Measurements from ENCODE around the gene SLC6A19. TPM values are rescaled to one million over a fixed set of nuclear protein-coding genes. Genes with fewer than 3 reads are reported as not detected.

Gene SLC6A19
- total RNA-seq, 1 experiment from 2014 or later: 0.04 TPM

DNA sequence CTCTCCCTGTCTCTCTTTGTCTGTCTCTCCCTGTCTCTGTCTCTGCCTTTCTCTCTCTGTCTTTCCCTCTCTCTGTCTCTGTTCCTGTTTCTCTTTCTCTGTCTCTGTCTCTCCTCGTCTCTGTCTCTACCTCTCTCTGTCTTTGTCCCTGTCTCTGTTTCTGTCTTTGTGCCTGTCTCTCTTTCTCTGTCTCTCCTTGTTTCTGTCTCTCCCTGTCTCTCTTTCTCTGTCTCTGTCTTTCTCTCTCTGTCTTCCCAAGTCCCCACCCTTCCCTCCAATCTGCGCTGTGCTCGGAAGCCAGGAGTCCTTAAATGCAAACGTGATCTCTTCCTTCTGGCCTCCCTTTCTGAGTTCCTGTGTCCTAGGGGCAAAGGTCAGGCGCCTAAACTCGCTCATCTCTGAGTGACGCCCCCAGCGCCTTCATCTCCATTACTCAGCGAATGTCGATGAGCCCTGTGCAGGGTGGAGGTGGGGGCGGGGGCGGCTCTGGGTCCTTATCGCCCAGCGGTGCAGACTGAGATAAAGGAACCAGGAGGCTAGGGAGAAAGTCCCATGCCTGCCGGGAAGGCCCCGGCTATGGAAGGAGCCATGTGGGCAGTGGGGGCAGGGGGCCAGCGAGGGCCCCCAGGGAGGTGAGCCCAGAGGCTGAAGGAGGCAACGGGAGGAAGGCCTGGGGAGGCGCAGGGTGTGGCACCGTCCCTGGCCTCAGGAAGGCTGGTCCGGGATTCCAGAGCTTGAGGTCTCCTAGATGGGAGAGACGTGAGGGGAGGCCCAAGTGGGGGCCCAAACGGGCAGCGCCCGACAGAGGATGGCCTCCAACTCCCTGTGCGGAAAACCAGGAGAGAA, 1.5 kb upstream of the SLC6A19 start:
- CTCF ChIA-PET: no interaction called here
- no peak for ATAC-seq

DNA sequence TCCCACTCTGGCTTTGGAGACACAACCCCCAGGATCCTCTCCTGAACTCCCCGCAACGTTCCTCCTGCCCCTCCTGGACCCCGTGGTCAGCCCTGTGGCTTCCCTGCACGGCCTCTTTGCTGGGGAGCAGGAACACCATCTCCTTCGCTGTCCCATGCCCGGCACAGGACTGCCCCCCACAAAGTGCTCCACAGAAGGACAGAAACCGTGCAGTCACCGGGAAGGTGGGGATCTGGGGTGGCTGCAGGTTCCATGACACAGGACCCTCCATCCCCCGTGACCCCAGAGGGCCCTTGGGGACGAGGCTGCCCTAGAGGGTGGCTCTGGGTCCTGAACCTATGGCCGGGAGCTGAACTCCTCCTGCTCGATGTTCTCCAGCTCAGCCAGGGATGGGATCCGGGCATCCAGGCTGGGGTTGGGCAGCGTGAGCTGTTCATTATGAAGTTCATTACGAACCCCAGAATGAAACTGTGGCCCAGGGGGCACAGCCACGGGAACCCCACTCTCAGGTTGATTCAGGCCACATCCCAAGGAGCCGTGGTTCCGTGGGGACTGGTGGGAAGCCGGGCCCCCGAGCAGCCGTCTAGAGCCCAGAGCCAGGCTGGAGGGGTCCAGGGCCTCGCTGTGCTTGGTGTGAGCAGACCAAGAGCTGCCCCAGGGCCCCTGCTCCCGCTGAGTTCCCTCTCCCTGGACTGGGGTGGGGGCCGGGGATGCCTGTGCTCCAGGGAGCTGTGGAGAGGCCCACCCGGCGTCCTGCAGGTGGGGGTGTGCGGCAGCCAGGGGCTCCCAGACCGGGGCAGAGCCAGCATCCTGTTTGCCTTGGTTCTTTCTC, 684 bp upstream of the SLC6A19 start:
- Mint-ChIP-seq H3K4me1 (peaks cover 7% of the 10 kb centered on the region; the same call in 1 of the 2 replicates), H3K9me3 (no peaks in the 10 kb centered on the region), H3K4me3 (no peak overlapping the region), H3K27ac (no peak overlapping the region), H3K27me3 (ENCODE audit: low read depth) (no peaks in the 10 kb centered on the region), H3K36me3 (no peaks in the 10 kb centered on the region)
- ATAC-seq (no peak), DNase-seq (ENCODE audit: low spot score) (no peak)
- POLR2A ChIA-PET: no interaction called here
- TF ChIP-seq ZNF423 (CRISPR knock-in tag; IDR thresholded peaks at IDR 0.05): 0 out of 2 replicates have a peak, but pooled peaks have one; percentile 17
- TF ChIP-seq, protein P1, sequence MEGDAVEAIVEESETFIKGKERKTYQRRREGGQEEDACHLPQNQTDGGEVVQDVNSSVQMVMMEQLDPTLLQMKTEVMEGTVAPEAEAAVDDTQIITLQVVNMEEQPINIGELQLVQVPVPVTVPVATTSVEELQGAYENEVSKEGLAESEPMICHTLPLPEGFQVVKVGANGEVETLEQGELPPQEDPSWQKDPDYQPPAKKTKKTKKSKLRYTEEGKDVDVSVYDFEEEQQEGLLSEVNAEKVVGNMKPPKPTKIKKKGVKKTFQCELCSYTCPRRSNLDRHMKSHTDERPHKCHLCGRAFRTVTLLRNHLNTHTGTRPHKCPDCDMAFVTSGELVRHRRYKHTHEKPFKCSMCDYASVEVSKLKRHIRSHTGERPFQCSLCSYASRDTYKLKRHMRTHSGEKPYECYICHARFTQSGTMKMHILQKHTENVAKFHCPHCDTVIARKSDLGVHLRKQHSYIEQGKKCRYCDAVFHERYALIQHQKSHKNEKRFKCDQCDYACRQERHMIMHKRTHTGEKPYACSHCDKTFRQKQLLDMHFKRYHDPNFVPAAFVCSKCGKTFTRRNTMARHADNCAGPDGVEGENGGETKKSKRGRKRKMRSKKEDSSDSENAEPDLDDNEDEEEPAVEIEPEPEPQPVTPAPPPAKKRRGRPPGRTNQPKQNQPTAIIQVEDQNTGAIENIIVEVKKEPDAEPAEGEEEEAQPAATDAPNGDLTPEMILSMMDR (IDR thresholded peaks at IDR 0.05): no peak
- CTCF ChIA-PET: no interaction called here

More for the DNA sequence above, 1.5 kb upstream of the SLC6A19 start:
- H3K27ac Mint-ChIP-seq: no peak overlapping the region
- TF ChIP-seq, protein P2, sequence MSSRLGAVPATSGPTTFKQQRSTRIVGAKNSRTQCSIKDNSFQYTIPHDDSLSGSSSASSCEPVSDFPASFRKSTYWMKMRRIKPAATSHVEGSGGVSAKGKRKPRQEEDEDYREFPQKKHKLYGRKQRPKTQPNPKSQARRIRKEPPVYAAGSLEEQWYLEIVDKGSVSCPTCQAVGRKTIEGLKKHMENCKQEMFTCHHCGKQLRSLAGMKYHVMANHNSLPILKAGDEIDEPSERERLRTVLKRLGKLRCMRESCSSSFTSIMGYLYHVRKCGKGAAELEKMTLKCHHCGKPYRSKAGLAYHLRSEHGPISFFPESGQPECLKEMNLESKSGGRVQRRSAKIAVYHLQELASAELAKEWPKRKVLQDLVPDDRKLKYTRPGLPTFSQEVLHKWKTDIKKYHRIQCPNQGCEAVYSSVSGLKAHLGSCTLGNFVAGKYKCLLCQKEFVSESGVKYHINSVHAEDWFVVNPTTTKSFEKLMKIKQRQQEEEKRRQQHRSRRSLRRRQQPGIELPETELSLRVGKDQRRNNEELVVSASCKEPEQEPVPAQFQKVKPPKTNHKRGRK (CRISPR knock-in tag; IDR thresholded peaks at IDR 0.05; ENCODE audit: borderline replicate concordance): 0 out of 2 replicates have a peak, but pooled peaks have one; percentile 46
- TF ChIP-seq, protein P3, sequence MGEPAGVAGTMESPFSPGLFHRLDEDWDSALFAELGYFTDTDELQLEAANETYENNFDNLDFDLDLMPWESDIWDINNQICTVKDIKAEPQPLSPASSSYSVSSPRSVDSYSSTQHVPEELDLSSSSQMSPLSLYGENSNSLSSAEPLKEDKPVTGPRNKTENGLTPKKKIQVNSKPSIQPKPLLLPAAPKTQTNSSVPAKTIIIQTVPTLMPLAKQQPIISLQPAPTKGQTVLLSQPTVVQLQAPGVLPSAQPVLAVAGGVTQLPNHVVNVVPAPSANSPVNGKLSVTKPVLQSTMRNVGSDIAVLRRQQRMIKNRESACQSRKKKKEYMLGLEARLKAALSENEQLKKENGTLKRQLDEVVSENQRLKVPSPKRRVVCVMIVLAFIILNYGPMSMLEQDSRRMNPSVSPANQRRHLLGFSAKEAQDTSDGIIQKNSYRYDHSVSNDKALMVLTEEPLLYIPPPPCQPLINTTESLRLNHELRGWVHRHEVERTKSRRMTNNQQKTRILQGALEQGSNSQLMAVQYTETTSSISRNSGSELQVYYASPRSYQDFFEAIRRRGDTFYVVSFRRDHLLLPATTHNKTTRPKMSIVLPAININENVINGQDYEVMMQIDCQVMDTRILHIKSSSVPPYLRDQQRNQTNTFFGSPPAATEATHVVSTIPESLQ (CRISPR knock-in tag; IDR thresholded peaks at IDR 0.05): no peak
- H3K9me3 Mint-ChIP-seq: no peaks in the 10 kb centered on the region
- H3K4me3 Mint-ChIP-seq: no peak overlapping the region
- DNase-seq (ENCODE audit: low spot score): peak; percentile 10
- H3K27me3 Mint-ChIP-seq (ENCODE audit: low read depth): no peaks in the 10 kb centered on the region
- no peaks in the 10 kb centered on the region for H3K36me3 Mint-ChIP-seq
- POLR2A ChIA-PET: no interaction called here
- H3K4me1 Mint-ChIP-seq: peaks cover 3% of the 10 kb centered on the region; the same call in 1 of the 2 replicates

DNA sequence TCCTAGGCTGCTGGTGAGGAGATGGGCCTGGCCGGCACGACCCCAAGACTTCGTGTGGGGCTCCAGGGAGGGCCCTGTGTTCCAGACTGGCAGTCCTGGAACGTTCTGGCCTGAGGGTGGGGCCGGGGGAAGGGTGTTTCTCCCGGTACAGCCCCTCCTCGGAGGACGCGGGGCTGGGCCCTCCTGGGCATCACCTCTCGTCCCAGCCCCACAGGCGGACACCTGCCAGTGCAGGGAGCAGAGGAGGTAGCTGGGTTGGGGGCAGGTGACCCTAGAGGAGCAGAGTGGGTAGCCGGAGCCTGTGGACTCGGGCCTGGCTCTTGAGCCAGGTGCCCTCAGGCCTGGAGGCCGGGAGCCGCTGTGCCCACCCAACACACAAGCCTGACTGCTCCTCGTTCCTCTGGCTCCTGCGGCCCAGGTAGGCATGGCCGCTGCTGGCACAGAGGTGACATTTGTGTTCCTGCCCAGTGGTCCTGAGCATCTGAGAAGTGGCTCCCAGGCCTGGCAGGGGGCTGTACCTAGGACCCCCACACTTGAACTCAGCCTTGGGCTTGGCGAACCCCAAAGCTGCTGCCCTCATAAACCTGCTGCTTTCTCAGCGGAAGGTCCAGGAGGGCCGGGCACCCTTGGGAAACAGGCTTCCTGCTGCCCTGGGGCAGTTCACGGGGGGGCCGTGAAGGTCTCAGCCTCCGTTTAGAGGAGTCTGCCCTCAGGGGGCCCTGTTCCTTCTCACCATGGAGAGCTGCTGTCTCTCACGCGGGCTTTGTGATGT, 817 bp downstream of the SLC6A19 start:
- H3K27ac Mint-ChIP-seq: no peak overlapping the region
- H3K4me1 Mint-ChIP-seq: peaks cover 7% of the 10 kb centered on the region; the same call in 1 of the 2 replicates
- CTCF ChIA-PET: interaction anchor here (0.6 to 3.0 kb wide), 2 partner anchors 28 to 36 kb away, joined by 3 to 23 read pairs; no protein-coding TSS in a partner anchor
- POLR2A ChIA-PET: no interaction called here
- no peak overlapping the region for H3K4me3 Mint-ChIP-seq
- no peak for DNase-seq (ENCODE audit: low spot score)
- no peaks in the 10 kb centered on the region for H3K27me3 Mint-ChIP-seq (ENCODE audit: low read depth)
- H3K9me3 Mint-ChIP-seq: no peaks in the 10 kb centered on the region
- H3K36me3 Mint-ChIP-seq: no peaks in the 10 kb centered on the region
- ATAC-seq: no peak
- no peak for TF ChIP-seq RELA (CRISPR knock-in tag; IDR thresholded peaks at IDR 0.05; ENCODE audit: borderline replicate concordance)
- TF ChIP-seq, protein P4, sequence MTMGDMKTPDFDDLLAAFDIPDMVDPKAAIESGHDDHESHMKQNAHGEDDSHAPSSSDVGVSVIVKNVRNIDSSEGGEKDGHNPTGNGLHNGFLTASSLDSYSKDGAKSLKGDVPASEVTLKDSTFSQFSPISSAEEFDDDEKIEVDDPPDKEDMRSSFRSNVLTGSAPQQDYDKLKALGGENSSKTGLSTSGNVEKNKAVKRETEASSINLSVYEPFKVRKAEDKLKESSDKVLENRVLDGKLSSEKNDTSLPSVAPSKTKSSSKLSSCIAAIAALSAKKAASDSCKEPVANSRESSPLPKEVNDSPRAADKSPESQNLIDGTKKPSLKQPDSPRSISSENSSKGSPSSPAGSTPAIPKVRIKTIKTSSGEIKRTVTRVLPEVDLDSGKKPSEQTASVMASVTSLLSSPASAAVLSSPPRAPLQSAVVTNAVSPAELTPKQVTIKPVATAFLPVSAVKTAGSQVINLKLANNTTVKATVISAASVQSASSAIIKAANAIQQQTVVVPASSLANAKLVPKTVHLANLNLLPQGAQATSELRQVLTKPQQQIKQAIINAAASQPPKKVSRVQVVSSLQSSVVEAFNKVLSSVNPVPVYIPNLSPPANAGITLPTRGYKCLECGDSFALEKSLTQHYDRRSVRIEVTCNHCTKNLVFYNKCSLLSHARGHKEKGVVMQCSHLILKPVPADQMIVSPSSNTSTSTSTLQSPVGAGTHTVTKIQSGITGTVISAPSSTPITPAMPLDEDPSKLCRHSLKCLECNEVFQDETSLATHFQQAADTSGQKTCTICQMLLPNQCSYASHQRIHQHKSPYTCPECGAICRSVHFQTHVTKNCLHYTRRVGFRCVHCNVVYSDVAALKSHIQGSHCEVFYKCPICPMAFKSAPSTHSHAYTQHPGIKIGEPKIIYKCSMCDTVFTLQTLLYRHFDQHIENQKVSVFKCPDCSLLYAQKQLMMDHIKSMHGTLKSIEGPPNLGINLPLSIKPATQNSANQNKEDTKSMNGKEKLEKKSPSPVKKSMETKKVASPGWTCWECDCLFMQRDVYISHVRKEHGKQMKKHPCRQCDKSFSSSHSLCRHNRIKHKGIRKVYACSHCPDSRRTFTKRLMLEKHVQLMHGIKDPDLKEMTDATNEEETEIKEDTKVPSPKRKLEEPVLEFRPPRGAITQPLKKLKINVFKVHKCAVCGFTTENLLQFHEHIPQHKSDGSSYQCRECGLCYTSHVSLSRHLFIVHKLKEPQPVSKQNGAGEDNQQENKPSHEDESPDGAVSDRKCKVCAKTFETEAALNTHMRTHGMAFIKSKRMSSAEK (CRISPR knock-in tag; IDR thresholded peaks at IDR 0.05; ENCODE audit: borderline replicate concordance): no peak
- TF ChIP-seq, protein P5, sequence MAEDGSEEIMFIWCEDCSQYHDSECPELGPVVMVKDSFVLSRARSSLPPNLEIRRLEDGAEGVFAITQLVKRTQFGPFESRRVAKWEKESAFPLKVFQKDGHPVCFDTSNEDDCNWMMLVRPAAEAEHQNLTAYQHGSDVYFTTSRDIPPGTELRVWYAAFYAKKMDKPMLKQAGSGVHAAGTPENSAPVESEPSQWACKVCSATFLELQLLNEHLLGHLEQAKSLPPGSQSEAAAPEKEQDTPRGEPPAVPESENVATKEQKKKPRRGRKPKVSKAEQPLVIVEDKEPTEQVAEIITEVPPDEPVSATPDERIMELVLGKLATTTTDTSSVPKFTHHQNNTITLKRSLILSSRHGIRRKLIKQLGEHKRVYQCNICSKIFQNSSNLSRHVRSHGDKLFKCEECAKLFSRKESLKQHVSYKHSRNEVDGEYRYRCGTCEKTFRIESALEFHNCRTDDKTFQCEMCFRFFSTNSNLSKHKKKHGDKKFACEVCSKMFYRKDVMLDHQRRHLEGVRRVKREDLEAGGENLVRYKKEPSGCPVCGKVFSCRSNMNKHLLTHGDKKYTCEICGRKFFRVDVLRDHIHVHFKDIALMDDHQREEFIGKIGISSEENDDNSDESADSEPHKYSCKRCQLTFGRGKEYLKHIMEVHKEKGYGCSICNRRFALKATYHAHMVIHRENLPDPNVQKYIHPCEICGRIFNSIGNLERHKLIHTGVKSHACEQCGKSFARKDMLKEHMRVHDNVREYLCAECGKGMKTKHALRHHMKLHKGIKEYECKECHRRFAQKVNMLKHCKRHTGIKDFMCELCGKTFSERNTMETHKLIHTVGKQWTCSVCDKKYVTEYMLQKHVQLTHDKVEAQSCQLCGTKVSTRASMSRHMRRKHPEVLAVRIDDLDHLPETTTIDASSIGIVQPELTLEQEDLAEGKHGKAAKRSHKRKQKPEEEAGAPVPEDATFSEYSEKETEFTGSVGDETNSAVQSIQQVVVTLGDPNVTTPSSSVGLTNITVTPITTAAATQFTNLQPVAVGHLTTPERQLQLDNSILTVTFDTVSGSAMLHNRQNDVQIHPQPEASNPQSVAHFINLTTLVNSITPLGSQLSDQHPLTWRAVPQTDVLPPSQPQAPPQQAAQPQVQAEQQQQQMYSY (CRISPR knock-in tag; IDR thresholded peaks at IDR 0.05): no peak
- TF ChIP-seq TP53 (CRISPR knock-in tag; IDR thresholded peaks at IDR 0.05): no peak
- TF ChIP-seq CREM (CRISPR knock-in tag; IDR thresholded peaks at IDR 0.05): no peak
- TF ChIP-seq, protein P6, sequence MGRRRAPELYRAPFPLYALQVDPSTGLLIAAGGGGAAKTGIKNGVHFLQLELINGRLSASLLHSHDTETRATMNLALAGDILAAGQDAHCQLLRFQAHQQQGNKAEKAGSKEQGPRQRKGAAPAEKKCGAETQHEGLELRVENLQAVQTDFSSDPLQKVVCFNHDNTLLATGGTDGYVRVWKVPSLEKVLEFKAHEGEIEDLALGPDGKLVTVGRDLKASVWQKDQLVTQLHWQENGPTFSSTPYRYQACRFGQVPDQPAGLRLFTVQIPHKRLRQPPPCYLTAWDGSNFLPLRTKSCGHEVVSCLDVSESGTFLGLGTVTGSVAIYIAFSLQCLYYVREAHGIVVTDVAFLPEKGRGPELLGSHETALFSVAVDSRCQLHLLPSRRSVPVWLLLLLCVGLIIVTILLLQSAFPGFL (CRISPR knock-in tag; IDR thresholded peaks at IDR 0.05; ENCODE audit: borderline replicate concordance): no peak
